ENCODE results near the gene RFESD.
"Not testable (repeated sequence)": the region's sequence is repeated elsewhere in the genome, so short reads cannot be mapped to it uniquely, and the experiment has no call there.

The RFESD gene

GRCh38 chr5:95630394-95630917 is 16.1 kb upstream of the RFESD start:
- DNase-seq, result no peak

- DNase-seq, result no peak
Measured at GRCh38 chr5:95631255-95631958, 15.2 kb upstream of the RFESD start.

DNA sequence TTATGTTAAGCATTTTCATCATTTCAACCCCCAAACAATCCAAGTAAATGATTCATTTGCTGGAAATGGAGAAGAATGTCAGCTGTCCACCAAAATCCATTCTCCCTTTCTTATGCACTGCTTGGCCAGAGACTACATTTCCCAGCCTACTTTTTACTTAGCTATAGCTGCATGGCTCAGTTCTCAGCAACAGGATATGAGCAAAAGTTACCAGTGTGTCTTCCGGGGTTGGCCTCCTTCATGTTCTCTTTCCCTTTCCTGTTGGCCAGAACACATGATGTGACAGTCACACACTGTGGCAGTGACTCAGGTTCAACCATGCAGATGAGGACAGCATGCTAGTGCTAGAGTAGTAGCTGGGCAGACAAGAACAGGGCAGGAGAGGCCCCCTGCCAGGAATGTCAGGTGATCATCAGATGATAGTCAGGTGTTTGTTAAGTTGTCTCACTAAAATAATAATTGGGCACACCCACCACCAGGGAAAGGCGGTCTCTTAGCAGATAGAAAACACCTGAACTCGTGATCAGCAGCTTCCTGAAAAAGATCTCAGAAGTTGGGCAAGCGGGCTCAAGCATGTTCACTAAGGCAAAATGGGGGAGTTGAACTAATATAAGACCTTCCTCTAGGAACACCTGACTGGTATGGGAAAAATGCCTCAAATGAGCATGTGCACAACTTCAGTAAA is 14.4 kb upstream of the RFESD start:
- DNase-seq, result no peak

DNA sequence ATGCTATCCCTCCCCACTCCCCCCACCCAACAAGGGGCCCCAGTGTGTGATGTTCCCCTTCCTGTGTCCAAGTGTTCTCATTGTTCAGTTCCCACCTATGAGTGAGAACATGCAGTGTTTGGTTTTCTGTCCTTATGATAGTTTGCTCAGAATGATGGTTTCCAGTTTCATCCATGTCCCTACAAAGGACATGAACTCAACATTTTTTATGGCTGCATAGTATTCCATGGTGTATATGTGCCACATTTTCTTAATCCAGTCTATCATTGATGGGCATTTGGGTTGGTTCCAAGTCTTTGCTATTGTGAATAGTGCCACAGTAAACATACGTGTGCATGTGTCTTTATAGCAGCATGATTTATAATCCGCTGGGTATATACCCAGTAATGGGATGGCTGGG is 13.6 kb upstream of the RFESD start:
- DNase-seq, result not testable (repeated sequence)

DNA sequence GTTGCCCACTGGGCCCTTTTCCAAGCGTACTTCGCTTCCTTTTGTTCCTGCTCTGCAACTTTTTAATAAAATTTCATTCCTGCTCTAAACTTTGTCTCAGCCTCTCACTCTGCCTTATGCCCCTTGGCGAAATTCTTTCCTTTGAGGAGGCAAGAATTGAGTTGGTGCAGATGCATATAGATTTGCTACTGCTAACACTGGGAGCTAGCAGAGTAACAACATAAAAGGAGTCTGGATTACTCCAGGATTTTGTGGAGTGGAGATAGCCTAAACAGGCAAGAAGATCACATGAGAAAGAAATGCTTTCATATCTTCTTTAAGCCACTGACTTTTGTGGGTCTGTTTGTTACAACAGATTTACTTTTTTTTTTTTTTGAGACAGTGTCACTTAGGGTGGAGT is 12.9 kb upstream of the RFESD start:
- no peak for DNase-seq

DNA sequence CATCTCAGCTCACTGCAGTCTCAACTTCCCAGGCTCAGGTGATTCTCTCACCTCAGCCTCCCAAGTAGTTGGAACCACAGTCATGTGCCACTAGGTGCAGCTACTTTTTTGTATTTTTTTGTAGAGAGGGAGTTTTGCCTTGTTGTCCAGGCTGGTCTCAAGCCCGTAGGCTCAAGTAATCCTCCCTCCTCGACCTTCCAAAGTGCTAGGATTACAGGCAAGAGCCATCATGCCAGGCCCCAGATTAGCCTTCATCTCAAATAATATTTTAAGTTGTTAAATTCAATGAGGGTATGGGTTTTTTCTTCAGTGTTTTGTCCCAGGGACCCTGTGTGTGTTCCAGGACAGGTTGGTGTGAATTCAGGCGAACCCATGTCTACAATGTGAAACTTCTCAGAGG is 12.5 kb upstream of the RFESD start:
- DNase-seq, result no peak

GRCh38 chr5:95638632-95639031 is 7.9 kb upstream of the RFESD start:
- no peak for DNase-seq

- DNase-seq, result no peak
Measured at GRCh38 chr5:95641741-95642220, 4.8 kb upstream of the RFESD start.

GRCh38 chr5:95643152-95643551 is 3.4 kb upstream of the RFESD start:
- DNase-seq, result no peak

GRCh38 chr5:95644351-95645042 is 2.1 kb upstream of the RFESD start:
- DNase-seq, result no peak

DNA sequence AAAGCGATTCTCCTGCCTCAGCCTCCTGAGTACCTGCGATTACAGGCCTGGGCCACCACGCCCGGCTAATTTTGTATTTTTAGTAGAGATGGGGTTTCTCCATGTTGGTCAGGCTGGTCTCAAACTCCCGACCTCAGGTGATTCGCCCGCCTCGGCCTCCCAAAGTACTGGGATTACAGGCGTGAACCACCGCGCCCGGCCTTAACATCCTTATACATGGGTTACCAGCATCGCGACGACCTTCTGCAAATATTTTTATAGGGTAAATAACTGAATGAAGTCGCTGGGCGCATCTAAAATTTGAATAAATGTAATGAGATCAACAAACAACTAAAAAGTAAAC is 380 bp upstream of the RFESD start:
- DNase-seq, result not testable (repeated sequence)

GRCh38 chr5:95647886-95648860 is 1.6 kb downstream of the RFESD start:
- DNase-seq, result no peak

- DNase-seq, result no peak
Measured at GRCh38 chr5:95649274-95649673, 2.7 kb downstream of the RFESD start.

DNA sequence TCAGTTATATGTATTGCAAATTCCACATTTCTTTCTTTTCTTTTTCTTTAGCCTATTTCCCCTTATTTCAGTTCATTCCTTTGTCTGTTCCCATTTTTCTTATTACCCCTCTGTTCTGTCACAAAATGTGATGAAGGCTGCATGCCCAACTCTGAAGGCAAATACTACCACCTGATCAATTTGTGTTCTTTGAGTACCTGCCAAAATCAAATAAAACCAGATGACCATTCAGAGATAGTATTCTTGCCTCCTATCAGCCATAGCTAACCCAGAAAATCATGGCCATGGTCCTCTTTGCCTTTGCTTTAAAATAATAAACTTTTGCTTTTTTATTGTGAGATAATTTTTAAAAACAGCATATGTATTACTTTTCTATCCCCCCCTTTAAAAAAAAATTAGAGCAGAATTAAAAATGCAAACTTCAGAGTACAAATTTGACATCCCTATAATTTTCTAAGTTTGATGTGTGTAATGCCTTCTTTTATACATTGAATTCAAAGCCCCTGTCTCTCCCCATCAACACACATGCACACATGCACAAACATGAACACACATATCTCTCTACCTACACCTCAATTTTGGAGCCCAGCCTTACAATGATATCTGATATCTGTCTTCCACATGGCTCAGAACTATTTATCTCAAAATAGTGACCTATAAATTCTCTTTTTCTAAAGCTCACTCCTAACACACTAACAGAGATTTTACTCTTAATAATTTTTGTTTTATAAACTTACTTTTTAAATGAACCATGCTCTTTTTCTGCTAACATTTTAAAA is 3.5 kb downstream of the RFESD start:
- no peak for DNase-seq

DNA sequence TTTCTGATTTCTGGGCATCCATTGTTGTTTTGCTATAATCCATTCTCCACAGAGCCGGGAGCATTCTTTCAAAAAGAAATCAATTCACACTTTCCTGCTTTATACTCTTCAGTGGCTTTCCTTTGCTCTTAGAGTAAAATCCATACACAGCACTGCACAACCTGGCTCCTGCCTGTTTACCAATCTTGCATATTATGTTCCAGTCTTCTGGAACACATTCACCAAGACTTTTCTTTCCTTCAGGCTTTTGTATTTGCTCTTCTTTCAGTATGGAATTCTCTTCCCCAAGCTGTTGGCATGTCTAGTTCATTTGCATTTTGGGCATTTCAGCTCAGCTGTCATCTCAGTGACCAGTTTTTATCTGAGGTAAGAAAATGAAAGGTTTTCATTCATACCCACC is 6.3 kb downstream of the RFESD start:
- no peak for DNase-seq

GRCh38 chr5:95654196-95654595 is 7.6 kb downstream of the RFESD start:
- DNase-seq, result no peak

GRCh38 chr5:95655575-95655974 is 9.0 kb downstream of the RFESD start:
- DNase-seq, result no peak

DNA sequence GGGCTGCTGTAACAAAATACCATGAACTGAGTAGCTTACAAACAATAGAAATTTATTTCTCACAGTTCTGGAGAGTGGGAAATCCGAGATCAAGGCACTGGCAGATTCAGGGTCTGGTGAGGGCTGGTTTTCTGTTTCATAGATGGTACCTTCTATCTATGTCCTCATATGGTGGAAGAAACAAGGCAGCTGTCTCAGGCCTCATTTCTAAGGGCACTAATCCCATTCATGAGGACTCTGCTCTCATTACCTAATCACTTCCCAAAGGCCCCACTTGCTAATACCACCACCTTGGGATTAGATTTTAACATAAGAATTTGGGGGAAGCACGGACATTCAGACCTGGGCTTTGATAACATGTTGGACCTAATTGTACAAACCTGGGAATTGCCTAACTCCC is 13.5 kb downstream of the RFESD start:
- DNase-seq, result no peak

- no peak for DNase-seq
Measured at GRCh38 chr5:95662946-95663345, 16.4 kb downstream of the RFESD start.

DNA sequence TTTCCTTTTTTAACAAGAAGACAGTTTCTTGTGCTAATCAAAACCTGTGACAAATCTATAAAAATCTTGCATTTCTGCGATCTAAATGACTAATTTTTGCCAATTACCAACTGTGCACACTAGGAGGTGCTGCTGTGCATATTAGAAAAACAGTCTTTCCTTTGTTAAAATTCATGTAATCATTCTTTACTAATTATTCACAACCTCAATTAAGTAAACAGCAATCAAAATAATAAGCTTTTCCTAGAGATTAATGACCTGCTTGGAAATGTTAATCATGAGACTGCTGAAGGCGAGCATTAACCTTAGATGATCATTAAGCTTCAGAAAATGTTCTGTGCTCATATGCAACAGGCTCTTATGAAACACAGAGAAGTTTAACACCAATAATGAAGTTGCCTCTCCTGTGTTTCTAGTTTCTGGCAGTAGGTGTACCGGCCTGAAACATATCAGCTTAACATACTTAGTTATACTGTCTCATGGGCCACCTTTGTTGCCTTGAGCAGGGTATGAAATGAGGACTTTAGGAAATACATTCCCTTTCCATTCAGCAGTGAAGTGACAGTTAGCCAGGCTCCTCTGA is 17.7 kb downstream of the RFESD start:
- DNase-seq, result no peak

GRCh38 chr5:95667061-95667618 is 20.6 kb downstream of the RFESD start:
- DNase-seq, result no peak
